ENCODE measurements around the gene SAMD9L. TPM values are rescaled to one million over a fixed set of nuclear protein-coding genes. Genes with fewer than 3 reads are reported as not detected.

SAMD9L gene
- total and polyA plus RNA-seq, 2 of the 4 experiments (the other 2 are of a cell fraction), result 1.9 to 4.1 TPM

DNA sequence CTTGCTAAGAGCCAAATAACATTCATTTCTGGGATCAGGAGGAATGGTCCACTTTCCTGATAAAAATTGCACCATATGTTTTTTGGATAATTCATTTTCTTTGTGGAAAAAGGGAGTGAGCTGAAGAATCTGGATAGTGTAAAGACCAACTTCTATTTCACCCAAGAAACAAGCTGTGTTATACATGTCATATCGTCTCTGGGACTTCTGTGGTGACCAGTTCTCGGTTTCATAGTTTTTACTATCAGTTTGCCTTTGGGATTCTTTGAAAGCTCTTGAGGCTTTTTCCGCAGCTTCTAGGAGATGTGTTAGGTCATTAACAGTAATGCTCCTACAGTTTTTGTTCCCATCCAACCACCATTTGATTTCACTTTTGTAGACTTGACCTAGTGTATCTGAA, 16.0 kb downstream of the SAMD9L start:
- no peak overlapping the region for H2BK15ac ChIP-seq (ENCODE audit: low read depth, low read length)
- intact Hi-C loops (cut with micrococcal nuclease) (no loop called here), dilution Hi-C loops (cut with HindIII; ENCODE audit: low sequenced_read_pairs, unreplicated experiment) (no loop called here), in situ Hi-C loops (cut with MboI; ENCODE audit: low sequenced_read_pairs) (no loop called here)
- no peaks in the 10 kb centered on the region for H4K20me1 ChIP-seq (ENCODE audit: insufficient read depth, low read length)
- H2BK20ac ChIP-seq (ENCODE audit: low read depth, low read length), result no peak overlapping the region
- POLR2A ChIA-PET (ENCODE audit: unreplicated experiment), result no interaction called here
- H3K79me1 ChIP-seq (ENCODE audit: low read depth in 1 of 2, low read length in 2 of 2), result no peaks in the 10 kb centered on the region
- H3K4me2 ChIP-seq (ENCODE audit: low read depth, low read length), result no peak overlapping the region
- ATAC-seq (ENCODE audit: low read depth) (no peak), DNase-seq (no peak)
- H2BK5ac ChIP-seq (ENCODE audit: low read depth, low read length, poor library complexity, severe bottlenecking), result no peak overlapping the region
- no TSS peak for BruUV-seq (replicated peaks)
- no peak overlapping the region for H3K18ac ChIP-seq (ENCODE audit: low read depth, low read length)
- CTCF ChIA-PET, result interaction anchor here (0.6 kb wide), 1 partner anchor 1235 kb away, joined by 3 read pairs; no protein-coding TSS in a partner anchor
- H3K14ac ChIP-seq (replicated peaks; ENCODE audit: low read depth, low read length), result no peak overlapping the region
- no peak overlapping the region for H4K5ac ChIP-seq (ENCODE audit: low read depth, low read length)
- H3K9me3 ChIP-seq (ENCODE audit: control insufficient read depth, insufficient read depth, low read length), result no peaks in the 10 kb centered on the region; the same call in 1 of the 2 replicates
- H3K36me3 ChIP-seq (ENCODE audit: control insufficient read depth, insufficient read depth, low read length), result no peaks in the 10 kb centered on the region
- no peaks in the 10 kb centered on the region for H3K27me3 ChIP-seq (ENCODE audit: control insufficient read depth, insufficient read depth, low read length)
- no CpG with 5 or more reads among the region's 3 CpGs for WGBS, 2 experiments (ENCODE audit: extremely low coverage in 2 of 2, insufficient read length in 1 of 2)
- H4K8ac ChIP-seq (ENCODE audit: low read depth in 2 of 2, low read length in 2 of 2), result no peak overlapping the region
- no peak overlapping the region for H2AK5ac ChIP-seq (ENCODE audit: low read depth, low read length)
- no peak overlapping the region for H4K91ac ChIP-seq (ENCODE audit: insufficient read depth, low read depth, low read length)
- H3K56ac ChIP-seq (ENCODE audit: extremely low read depth, insufficient read depth, low read length), result no peak overlapping the region
- no peak overlapping the region for H3K27ac ChIP-seq (ENCODE audit: insufficient read depth, low read length)
- TF ChIP-seq POLR2A (IDR thresholded peaks at IDR 0.05; ENCODE audit: low read depth, low read length) (no peak), MAFK (IDR thresholded peaks at IDR 0.05; ENCODE audit: low read depth, low read length) (no peak), CHD1 (IDR thresholded peaks at IDR 0.05; ENCODE audit: low read depth, low read length) (no peak), BHLHE40 (IDR thresholded peaks at IDR 0.05; ENCODE audit: low read depth, low read length) (no peak), NFE2L2 (IDR thresholded peaks at IDR 0.05; ENCODE audit: low read depth, low read length) (no peak), RAD21 (IDR thresholded peaks at IDR 0.05; ENCODE audit: low read length) (no peak), MXI1 (IDR thresholded peaks at IDR 0.05; ENCODE audit: borderline replicate concordance, low read depth, low read length) (no peak), CEBPB (IDR thresholded peaks at IDR 0.05; ENCODE audit: low read depth, low read length) (no peak), SMC3 (IDR thresholded peaks at IDR 0.05; ENCODE audit: low read depth, low read length) (no peak), RCOR1 (IDR thresholded peaks at IDR 0.05; ENCODE audit: insufficient replicate concordance, low read length) (no peak), RFX5 (IDR thresholded peaks at IDR 0.05; ENCODE audit: low read depth, low read length) (no peak), FOS (IDR thresholded peaks at IDR 0.05; ENCODE audit: low read depth, low read length) (no peak), MAZ (IDR thresholded peaks at IDR 0.05; ENCODE audit: borderline replicate concordance, low read depth, low read length) (no peak)
- TF ChIP-seq, protein P1, sequence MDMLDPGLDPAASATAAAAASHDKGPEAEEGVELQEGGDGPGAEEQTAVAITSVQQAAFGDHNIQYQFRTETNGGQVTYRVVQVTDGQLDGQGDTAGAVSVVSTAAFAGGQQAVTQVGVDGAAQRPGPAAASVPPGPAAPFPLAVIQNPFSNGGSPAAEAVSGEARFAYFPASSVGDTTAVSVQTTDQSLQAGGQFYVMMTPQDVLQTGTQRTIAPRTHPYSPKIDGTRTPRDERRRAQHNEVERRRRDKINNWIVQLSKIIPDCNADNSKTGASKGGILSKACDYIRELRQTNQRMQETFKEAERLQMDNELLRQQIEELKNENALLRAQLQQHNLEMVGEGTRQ (IDR thresholded peaks at IDR 0.05; ENCODE audit: low read depth, low read length), result no peak
- TF ChIP-seq, protein P2, sequence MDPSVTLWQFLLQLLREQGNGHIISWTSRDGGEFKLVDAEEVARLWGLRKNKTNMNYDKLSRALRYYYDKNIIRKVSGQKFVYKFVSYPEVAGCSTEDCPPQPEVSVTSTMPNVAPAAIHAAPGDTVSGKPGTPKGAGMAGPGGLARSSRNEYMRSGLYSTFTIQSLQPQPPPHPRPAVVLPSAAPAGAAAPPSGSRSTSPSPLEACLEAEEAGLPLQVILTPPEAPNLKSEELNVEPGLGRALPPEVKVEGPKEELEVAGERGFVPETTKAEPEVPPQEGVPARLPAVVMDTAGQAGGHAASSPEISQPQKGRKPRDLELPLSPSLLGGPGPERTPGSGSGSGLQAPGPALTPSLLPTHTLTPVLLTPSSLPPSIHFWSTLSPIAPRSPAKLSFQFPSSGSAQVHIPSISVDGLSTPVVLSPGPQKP (IDR thresholded peaks at IDR 0.05; ENCODE audit: borderline replicate concordance, low read depth, low read length), result no peak
- TF ChIP-seq, protein P3, sequence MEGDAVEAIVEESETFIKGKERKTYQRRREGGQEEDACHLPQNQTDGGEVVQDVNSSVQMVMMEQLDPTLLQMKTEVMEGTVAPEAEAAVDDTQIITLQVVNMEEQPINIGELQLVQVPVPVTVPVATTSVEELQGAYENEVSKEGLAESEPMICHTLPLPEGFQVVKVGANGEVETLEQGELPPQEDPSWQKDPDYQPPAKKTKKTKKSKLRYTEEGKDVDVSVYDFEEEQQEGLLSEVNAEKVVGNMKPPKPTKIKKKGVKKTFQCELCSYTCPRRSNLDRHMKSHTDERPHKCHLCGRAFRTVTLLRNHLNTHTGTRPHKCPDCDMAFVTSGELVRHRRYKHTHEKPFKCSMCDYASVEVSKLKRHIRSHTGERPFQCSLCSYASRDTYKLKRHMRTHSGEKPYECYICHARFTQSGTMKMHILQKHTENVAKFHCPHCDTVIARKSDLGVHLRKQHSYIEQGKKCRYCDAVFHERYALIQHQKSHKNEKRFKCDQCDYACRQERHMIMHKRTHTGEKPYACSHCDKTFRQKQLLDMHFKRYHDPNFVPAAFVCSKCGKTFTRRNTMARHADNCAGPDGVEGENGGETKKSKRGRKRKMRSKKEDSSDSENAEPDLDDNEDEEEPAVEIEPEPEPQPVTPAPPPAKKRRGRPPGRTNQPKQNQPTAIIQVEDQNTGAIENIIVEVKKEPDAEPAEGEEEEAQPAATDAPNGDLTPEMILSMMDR (conservative IDR thresholded peaks at IDR 0.05; ENCODE audit: low read depth, low read length), result no peak
- H3K4me3 ChIP-seq (ENCODE audit: insufficient read depth, low read depth, low read length), result no peak overlapping the region
- no peak overlapping the region for H3K4ac ChIP-seq (ENCODE audit: low read depth, low read length)
- no peaks in the 10 kb centered on the region for H3K9me1 ChIP-seq (ENCODE audit: insufficient read depth, low read length)
- H2BK120ac ChIP-seq (ENCODE audit: low read depth, low read length), result no peak overlapping the region
- no peak overlapping the region for H3K9ac ChIP-seq (ENCODE audit: low read depth, low read length)
- H2AK9ac ChIP-seq (replicated peaks; ENCODE audit: low read depth, low read length, poor library complexity), result no peak overlapping the region
- H3K4me1 ChIP-seq (ENCODE audit: control insufficient read depth, insufficient read depth, low read length), result no peaks in the 10 kb centered on the region
- no peak overlapping the region for H3K23ac ChIP-seq (ENCODE audit: low read depth, low read length)
- H2AFZ ChIP-seq (replicated peaks; ENCODE audit: low read length, poor library complexity), result no peak overlapping the region

All from IMR-90 (cell line).